NCI-H774 (cell line): Measurements from ENCODE around the gene DNAH9.

Experiments used
- DNase-seq: peaks from one replicate; lab custom pipeline; 2025; lab: John Stamatoyannopoulos, UW

DNAH9 gene

GRCh38 chr17:11671126-11671525, 72.9 kb downstream of the DNAH9 start:
- no peak for DNase-seq

- no peak for DNase-seq
These were observed 84.4 kb downstream of the DNAH9 start for GRCh38 chr17:11682646-11683045.

DNA sequence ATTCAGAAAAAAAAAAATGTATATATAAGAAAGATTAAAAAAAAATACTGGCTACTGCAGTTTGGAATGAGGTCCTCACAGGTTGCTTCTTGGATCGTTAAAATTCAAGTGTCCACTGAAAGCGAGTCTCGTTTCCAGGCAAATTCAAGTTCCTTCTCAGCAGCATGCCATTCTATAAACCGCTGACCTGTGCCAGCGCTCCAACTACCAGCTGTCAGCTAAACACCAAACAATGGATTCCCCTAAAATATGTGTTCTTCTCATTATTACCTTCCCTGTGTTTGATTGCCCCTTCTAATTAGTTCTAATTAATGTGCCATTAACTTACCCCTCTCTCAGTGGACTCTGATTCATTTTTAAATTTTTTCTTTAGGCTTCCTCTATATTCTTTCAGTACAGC, 92.4 kb downstream of the DNAH9 start:
- DNase-seq = no peak

- DNase-seq = no peak
These were observed 94.4 kb downstream of the DNAH9 start for GRCh38 chr17:11692688-11693087.

DNA sequence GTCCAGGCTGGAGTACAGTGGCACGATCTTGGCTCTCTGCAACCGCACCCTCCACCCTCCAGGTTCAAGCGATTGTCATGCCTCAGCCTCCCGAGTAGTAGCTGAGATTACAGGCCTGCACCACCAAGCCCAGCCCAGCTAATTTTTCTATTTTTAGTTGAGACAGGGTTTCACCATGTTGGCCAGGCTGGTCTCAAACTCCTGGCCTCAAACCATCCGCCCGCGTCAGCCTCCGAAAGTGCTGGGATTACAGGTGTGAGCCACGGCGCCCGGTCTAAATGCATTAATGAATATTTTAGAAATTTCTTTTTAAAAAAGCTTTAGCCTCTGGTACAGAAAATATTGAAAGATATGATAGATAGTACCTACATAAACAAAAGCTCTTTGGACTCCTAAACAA, 95.0 kb downstream of the DNAH9 start:
- no peak for DNase-seq

DNA sequence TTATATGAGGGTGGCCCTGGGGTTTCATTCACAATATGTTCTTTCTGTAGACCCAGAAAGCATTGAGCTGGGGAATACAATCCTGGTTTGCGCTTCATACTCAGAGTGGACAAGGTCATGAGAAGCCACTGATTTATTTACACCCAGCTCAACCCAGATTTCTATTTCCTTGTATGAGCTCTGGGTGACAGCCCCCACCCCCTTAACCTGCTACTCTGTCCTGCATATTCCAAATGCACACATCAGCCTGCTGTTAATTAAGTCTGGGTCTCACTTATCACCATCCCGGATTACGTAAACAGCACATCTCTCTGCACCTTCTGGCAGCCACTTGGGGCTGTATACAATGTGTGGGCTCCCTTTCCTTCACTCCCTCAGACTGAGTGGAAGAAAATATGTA, 102.4 kb downstream of the DNAH9 start:
- DNase-seq = no peak

DNA sequence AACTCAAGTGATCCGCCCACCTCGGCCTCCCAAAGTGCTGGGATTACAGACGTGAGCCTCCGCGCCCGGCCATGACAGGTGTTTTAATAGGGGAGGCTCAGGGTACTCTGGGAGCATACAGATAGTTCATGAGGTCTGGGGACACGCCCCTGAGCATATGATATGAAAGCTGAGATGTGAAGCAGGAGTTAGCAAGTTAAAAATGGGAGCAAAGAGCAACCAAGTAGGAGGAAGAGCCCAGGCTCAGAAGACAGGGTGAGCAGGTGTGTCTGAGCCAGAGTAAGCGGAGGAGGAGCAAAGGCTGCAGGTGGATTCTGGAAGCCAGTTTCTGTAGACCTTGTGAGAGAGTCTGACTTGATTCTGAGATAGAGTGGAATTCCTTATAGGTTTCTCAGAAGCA, 103.6 kb downstream of the DNAH9 start:
- DNase-seq = no peak

DNA sequence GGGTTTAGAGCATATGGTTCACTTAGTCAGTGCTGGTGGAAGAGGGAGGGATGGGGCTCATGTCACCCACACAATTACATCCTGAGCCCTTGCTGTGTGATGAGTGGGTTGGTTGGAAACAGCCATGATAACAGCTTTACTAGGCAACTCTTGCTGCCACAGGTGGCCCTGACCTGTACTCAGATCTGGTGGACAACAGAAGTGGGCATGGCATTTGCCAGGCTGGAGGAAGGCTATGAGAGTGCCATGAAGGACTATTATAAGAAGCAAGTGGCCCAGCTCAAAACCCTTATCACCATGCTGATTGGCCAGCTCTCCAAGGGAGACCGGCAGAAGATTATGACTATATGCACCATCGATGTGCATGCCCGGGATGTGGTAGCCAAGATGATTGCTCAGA, 105.8 kb downstream of the DNAH9 start:
- DNase-seq = no peak

DNA sequence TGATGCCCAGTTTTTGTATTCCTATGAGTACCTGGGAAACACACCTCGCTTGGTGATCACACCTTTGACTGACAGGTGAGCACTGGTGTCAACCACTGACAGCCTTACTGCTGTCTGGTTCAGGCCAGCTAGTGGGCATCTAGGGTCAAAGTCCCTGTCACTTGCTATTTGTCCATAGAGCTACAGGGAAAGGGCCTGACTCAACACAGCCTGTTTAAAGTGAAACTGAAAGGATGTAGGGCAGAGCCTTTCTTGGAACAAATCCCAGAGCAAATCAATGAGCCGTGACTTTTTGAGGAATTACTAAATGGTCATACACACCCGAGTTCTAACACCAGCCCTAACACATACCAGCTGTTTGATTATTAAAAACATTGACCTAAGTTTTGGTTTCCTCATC, 106.8 kb downstream of the DNAH9 start:
- no peak for DNase-seq

DNA sequence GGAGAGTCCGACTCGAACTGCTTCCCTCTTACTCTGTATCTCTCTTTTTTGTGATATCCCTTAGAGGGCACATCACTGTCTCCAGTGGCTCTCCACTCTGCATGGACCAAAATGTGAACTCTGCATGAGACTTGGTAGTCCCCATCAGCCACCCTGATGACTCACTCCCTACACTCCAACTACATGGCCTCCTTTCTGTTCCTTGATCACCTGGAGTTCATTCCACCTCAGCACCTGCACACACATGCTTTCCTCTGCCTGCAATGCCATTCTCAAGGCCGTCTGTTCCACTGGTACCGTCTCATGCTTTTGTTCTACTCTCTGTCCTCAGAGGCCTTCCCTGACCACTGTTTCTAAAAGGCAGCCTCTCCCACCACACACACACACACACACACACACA, 109.3 kb downstream of the DNAH9 start:
- no peak for DNase-seq

DNA sequence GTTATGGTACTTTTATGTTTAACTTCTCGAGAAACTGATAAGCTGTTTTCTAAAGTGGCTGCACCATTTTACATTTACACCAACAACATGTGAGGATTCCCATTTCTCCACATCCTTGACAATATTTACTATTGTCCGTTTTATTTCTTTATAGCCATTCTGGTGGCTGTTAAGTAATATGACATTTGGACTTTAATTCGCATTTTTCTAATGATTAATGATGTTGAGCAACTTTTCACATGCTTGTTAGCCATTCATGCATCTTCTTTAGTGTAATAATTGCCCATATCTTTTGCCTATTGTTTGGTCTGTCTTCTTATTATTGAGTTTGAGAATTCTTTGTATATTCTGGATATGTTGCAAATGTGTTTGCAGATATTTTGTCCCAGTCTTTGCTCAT, 114.2 kb downstream of the DNAH9 start:
- DNase-seq = no peak

DNA sequence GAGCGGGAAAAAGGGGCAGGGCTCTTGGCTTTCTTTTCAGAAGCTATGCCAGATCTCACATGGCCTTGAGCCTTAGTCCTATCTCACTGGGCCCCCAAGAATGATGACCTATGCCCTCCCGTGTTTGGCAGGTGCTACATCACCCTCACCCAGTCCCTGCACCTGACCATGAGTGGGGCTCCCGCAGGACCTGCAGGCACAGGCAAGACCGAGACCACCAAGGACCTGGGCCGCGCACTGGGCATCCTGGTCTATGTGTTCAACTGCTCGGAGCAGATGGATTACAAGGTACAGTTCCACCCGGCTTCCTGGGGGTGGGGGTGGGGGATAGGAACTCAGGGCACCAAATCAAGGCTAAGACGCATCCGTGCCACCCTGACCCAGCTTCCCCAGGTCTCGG, 120.9 kb downstream of the DNAH9 start:
- DNase-seq = no peak

GRCh38 chr17:11719856-11720255, 121.6 kb downstream of the DNAH9 start:
- DNase-seq = no peak

DNA sequence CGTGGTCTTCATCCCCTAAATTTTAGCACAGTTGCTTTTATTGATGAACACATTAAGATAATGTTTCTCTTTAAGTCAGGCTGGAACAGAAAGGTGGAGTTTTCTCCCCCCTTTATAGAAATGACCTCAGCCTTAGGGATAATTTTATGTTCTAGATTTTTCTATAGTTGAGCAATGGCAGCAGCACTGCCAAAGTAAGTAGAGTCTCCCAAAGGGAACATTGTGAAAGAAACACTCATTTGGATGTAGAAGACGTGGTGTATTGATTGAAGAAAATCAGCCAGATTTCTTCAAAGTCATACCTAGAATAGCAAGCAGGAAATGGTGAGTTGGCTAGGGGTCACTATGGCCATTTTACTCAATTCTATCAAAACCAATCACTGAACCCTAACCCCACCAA, 122.5 kb downstream of the DNAH9 start:
- DNase-seq = no peak

- DNase-seq = no peak
These were observed 132.5 kb downstream of the DNAH9 start for GRCh38 chr17:11730747-11731146.

- DNase-seq = no peak
These were observed 138.5 kb downstream of the DNAH9 start for GRCh38 chr17:11736613-11737312.

- no peak for DNase-seq
These were observed 139.0 kb downstream of the DNAH9 start for GRCh38 chr17:11737313-11737679.

DNA sequence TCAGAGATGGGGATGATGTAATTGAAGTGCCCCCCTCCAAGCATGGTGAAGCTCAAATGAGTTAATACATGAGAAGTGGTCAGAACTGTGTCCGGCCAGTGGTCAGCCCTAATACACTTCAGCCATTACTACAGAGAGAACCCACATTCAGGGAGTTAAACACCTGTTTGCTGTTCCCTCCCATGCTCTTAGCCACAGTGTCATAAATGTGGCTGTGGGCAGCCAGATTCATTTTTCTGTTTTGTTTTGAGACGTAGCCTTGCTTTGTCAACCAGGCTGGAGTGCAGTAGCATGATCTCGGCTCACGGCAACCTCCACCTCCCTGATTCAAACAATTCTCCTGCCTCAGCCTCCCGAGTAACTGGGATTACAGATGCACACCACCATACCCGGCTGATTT, 139.9 kb downstream of the DNAH9 start:
- DNase-seq = no peak

DNA sequence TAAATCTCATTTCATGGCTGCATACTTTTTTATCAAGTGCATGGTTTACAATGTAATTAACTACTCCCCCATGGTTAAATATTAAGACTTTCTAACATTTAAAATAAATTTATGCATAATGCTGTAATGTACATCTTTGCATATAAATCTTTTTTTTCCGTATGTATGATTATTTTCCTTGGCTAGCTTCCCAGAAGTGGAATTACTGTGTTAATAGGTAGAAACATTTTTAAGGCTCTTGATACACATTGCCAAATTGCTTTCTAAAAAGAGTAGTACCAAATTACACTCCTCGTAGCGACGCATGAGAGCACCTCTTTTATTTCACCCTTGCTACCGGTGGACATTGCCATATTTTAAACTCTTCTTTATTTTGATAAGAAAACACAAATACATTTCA, 141.1 kb downstream of the DNAH9 start:
- DNase-seq = no peak

DNA sequence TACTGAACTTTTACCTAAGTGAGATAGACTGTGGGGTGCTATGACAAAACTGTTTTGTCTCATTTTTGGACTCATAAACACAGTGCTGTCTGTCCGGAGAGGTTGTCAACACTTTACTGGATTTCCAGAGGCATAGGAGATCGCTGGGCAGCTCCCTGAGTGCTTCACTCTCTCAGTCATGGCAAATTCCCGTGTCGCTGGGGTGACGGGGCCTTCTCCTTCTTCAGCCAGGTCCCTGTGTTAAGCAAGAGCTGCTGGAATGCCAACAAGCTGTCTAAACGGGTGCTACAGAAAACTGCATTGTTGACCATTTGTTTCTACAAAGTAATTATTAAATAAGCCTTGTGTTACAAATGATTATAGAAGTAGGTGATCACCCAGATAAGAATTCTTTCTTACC, 141.6 kb downstream of the DNAH9 start:
- DNase-seq = no peak

GRCh38 chr17:11742886-11743285, 144.6 kb downstream of the DNAH9 start:
- DNase-seq = no peak

- no peak for DNase-seq
These were observed 146.4 kb downstream of the DNAH9 start for GRCh38 chr17:11744696-11745095.

- no peak for DNase-seq
These were observed 149.2 kb downstream of the DNAH9 start for GRCh38 chr17:11747441-11747840.

- DNase-seq = no peak
These were observed 159.5 kb downstream of the DNAH9 start for GRCh38 chr17:11757815-11758214.

DNA sequence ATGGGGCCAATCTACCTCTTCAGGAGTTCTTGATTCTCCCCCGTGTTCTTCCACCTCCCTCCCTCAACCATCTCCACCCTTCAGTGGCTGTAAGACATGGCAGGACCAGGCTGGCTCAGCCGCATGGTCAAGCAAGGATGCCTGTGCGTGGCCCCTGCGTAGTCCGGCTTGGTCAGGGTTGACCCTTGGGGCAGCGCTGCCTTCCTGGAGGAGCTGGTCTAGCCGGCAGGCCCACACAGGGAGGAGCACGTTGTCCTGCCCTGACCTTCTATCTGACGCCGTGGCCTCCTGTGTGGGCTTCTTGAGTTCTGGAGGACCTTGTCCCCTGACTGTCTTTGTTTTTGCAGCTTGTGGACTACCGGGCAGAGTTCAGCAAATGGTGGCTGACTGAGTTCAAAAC, 169.8 kb downstream of the DNAH9 start:
- DNase-seq = no peak
